ENCODE results near the gene ZNRF3.
"Not testable (repeated sequence)": the region's sequence is repeated elsewhere in the genome, so short reads cannot be mapped to it uniquely, and the experiment has no call there.

ZNRF3 gene

GRCh38 chr22:28884747-28885350 is 1.5 kb downstream of the ZNRF3 start:
- DNase-seq (ENCODE audit: low spot score), result no peak

- DNase-seq (ENCODE audit: low spot score), result no peak
Observed at GRCh38 chr22:28885939-28886338, 2.6 kb downstream of the ZNRF3 start.

- not testable (repeated sequence) for DNase-seq (ENCODE audit: low spot score)
Observed at GRCh38 chr22:28886679-28887078, 3.3 kb downstream of the ZNRF3 start.

- DNase-seq (ENCODE audit: low spot score), result no peak
Observed at GRCh38 chr22:28887725-28888459, 4.5 kb downstream of the ZNRF3 start.

GRCh38 chr22:28889478-28890024 is 6.2 kb downstream of the ZNRF3 start:
- no peak for DNase-seq (ENCODE audit: low spot score)

- no peak for DNase-seq (ENCODE audit: low spot score)
Observed at GRCh38 chr22:28891156-28891733, 7.9 kb downstream of the ZNRF3 start.

- no peak for DNase-seq (ENCODE audit: low spot score)
Observed at GRCh38 chr22:28892175-28892731, 8.9 kb downstream of the ZNRF3 start.

- DNase-seq (ENCODE audit: low spot score), result no peak
Observed at GRCh38 chr22:28893810-28894209, 10.4 kb downstream of the ZNRF3 start.

GRCh38 chr22:28894334-28894733 is 11.0 kb downstream of the ZNRF3 start:
- no peak for DNase-seq (ENCODE audit: low spot score)

- DNase-seq (ENCODE audit: low spot score), result no peak
Observed at GRCh38 chr22:28894807-28895206, 11.4 kb downstream of the ZNRF3 start.

- DNase-seq (ENCODE audit: low spot score), result no peak
Observed at GRCh38 chr22:28896611-28897010, 13.2 kb downstream of the ZNRF3 start.

GRCh38 chr22:28898233-28898629 is 14.9 kb downstream of the ZNRF3 start:
- no peak for DNase-seq (ENCODE audit: low spot score)

- no peak for DNase-seq (ENCODE audit: low spot score)
Observed at GRCh38 chr22:28899199-28899853, 16.0 kb downstream of the ZNRF3 start.

- DNase-seq (ENCODE audit: low spot score), result no peak
Observed at GRCh38 chr22:28900379-28900925, 17.1 kb downstream of the ZNRF3 start.

- DNase-seq (ENCODE audit: low spot score), result no peak
Observed at GRCh38 chr22:28902490-28902889, 19.1 kb downstream of the ZNRF3 start.

- no peak for DNase-seq (ENCODE audit: low spot score)
Observed at GRCh38 chr22:28903080-28903479, 19.7 kb downstream of the ZNRF3 start.

- no peak for DNase-seq (ENCODE audit: low spot score)
Observed at GRCh38 chr22:28903729-28904128, 20.4 kb downstream of the ZNRF3 start.

- no peak for DNase-seq (ENCODE audit: low spot score)
Observed at GRCh38 chr22:28904211-28904896, 21.0 kb downstream of the ZNRF3 start.

GRCh38 chr22:28905256-28905832 is 22.0 kb downstream of the ZNRF3 start:
- no peak for DNase-seq (ENCODE audit: low spot score)

GRCh38 chr22:28906312-28906711 is 22.9 kb downstream of the ZNRF3 start:
- no peak for DNase-seq (ENCODE audit: low spot score)

All from LoVo (cell line).